ENCODE data around the gene CACNA2D1.
"Not testable (repeated sequence)": the region's sequence is repeated elsewhere in the genome, so short reads cannot be mapped to it uniquely, and the experiment has no call there.

CACNA2D1 gene

GRCh38 chr7:82389876-82390275, 53.7 kb downstream of the CACNA2D1 start:
- DNase-seq: no peak

- no peak for DNase-seq
Observed at GRCh38 chr7:82388138-82388537, 55.4 kb downstream of the CACNA2D1 start.

- not testable (repeated sequence) for DNase-seq
Observed at GRCh38 chr7:82386571-82386970, 57.0 kb downstream of the CACNA2D1 start.

- DNase-seq: no peak
Observed at GRCh38 chr7:82384779-82385178, 58.8 kb downstream of the CACNA2D1 start.

GRCh38 chr7:82384051-82384464, 59.5 kb downstream of the CACNA2D1 start:
- no peak for DNase-seq

GRCh38 chr7:82382276-82382675, 61.3 kb downstream of the CACNA2D1 start:
- no peak for DNase-seq

GRCh38 chr7:82376739-82377138, 66.8 kb downstream of the CACNA2D1 start:
- DNase-seq: no peak

- no peak for DNase-seq
Observed at GRCh38 chr7:82375713-82376112, 67.9 kb downstream of the CACNA2D1 start.

GRCh38 chr7:82375129-82375528, 68.4 kb downstream of the CACNA2D1 start:
- no peak for DNase-seq

- no peak for DNase-seq
Observed at GRCh38 chr7:82373926-82374635, 69.5 kb downstream of the CACNA2D1 start.

GRCh38 chr7:82364671-82365070, 78.9 kb downstream of the CACNA2D1 start:
- DNase-seq: no peak

- no peak for DNase-seq
Observed at GRCh38 chr7:82364048-82364447, 79.5 kb downstream of the CACNA2D1 start.

GRCh38 chr7:82362129-82362706, 81.4 kb downstream of the CACNA2D1 start:
- no peak for DNase-seq

- DNase-seq: no peak
Observed at GRCh38 chr7:82360591-82361368, 82.8 kb downstream of the CACNA2D1 start.

- no peak for DNase-seq
Observed at GRCh38 chr7:82359426-82359825, 84.2 kb downstream of the CACNA2D1 start.

- DNase-seq: no peak
Observed at GRCh38 chr7:82358923-82359322, 84.7 kb downstream of the CACNA2D1 start.

GRCh38 chr7:82358009-82358578, 85.5 kb downstream of the CACNA2D1 start:
- DNase-seq: no peak

GRCh38 chr7:82348251-82348650, 95.3 kb downstream of the CACNA2D1 start:
- DNase-seq: no peak

GRCh38 chr7:82347808-82348207, 95.8 kb downstream of the CACNA2D1 start:
- no peak for DNase-seq

GRCh38 chr7:82345886-82346285, 97.7 kb downstream of the CACNA2D1 start:
- no peak for DNase-seq

GRCh38 chr7:82343716-82344115, 99.9 kb downstream of the CACNA2D1 start:
- DNase-seq: no peak

GRCh38 chr7:82339958-82340357, 103.6 kb downstream of the CACNA2D1 start:
- DNase-seq: no peak

GRCh38 chr7:82335927-82336326, 107.7 kb downstream of the CACNA2D1 start:
- DNase-seq: no peak

- no peak for DNase-seq
Observed at GRCh38 chr7:82335001-82335400, 108.6 kb downstream of the CACNA2D1 start.

All from MV-4-11 (cell line).